GM21423 (cell line): ENCODE data around the gene ZNF576.
"Not testable (repeated sequence)": the region's sequence is repeated elsewhere in the genome, so short reads cannot be mapped to it uniquely, and the experiment has no call there.

Experiments used
- ATAC-seq: cut with Tn5 transposase; IDR thresholded peaks from one replicate; pipeline ENCODE4 v1.9.1; 2021; ENCODE audit warnings: mild to moderate bottlenecking, moderate library complexity; ENCODE audit not compliant: unreplicated experiment

The ZNF576 gene

DNA sequence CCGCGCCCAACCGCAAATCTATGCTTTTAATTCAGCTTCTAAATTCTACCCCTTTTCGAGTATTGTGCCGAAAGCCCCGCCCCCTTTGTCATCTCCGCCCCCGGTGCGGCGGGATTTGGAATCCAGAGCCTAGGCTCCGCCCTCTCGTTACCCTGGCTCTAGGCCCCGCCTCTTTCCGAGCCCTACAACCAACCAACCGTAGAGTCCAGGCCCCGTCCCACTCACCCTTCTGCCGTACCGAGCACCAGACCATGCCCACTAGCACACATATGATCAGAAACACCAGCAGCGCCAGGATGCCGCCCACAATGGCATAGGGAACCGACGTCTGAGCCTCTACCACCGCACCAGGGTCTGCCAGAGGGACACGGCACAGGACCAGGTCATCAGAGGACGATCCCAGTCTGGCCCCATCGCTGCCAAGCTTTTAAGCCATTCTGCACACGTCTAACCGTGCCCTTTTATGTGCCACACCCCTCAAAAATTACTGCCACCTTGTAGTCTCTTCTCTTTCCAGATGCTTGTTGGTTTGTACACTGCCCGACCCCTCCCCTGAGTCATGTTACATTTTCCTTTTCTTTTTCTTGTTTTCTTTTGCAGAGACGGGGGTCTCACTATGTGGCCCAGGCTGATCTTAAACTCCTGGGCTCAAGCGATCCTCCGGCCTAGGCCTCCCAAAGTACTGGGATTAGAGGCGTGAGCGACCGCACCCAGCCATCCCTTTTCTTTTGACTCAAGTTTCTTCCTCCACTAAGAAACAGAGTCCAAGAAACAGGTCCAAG, 27.7 kb downstream of the ZNF576 start:
- no peak for ATAC-seq

DNA sequence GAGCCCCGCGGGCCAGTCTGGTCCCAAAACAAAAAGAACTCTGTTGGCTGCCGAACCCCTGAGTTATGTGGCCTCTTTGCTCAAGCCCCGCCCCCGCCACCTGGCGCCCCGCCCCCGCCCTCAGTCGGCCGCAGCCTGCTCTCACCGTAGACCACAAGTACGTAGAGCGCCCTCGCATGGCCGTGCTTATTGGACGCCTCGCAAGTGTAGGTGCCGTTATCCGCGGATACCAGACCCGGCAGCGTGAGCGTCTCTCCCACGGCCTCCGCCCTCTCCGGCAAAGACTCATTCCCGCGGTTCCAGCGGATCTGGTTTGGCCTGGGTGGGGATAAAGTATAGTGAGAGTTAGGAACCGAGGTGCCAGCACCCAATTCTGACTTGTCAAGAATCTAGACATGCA, 28.5 kb downstream of the ZNF576 start:
- ATAC-seq, result no peak

DNA sequence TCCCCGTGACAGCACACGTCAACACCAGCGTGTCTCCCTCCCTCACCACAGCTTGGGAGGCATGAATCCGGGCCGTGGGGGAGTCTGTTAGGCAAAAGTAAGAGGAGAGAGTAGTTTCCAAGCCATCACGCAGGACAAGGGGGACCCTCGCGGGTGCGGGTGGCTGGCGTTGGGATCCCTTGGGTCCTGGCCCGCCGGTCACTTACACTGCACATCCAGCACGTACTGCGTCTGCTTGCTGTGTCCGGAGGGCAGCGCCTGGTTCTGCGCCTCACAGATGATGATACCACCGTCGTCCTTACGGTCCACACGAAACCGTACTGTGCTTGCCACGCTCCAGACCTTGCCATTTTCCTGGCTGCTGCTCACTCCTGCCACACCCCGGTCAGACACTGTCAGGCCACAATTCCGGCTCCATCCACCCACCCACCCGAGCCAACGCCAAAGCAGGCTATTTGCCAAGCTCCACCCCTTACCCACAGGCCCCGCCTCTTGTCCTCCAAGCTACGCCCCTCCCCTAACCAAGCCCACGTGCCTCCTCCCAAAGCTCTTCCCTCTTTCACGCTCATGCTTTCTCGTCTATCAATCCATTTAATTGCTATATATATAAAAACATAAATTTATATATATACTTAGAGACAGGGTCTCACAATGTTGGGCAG, 29.7 kb downstream of the ZNF576 start:
- no peak for ATAC-seq

DNA sequence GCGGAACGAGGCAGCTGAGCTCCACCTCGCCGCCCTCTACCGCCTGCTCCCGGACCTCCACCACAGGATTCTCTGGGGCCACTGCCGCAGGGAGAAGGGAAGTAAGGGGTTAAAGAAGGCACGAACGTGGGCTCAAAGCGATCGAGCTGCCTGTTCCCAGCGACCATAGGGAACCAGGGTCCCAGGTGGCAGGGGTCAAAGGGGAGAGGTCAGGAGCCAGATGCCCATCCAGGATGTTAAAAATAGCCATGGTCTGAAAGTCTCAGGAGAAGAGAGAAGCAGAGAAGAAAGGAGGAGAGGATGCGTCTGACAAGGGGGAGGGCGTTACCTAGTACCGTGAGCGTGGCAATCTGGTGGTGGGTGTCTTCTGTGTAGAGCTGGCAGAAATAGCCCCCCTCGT, 30.4 kb downstream of the ZNF576 start:
- no peak for ATAC-seq

DNA sequence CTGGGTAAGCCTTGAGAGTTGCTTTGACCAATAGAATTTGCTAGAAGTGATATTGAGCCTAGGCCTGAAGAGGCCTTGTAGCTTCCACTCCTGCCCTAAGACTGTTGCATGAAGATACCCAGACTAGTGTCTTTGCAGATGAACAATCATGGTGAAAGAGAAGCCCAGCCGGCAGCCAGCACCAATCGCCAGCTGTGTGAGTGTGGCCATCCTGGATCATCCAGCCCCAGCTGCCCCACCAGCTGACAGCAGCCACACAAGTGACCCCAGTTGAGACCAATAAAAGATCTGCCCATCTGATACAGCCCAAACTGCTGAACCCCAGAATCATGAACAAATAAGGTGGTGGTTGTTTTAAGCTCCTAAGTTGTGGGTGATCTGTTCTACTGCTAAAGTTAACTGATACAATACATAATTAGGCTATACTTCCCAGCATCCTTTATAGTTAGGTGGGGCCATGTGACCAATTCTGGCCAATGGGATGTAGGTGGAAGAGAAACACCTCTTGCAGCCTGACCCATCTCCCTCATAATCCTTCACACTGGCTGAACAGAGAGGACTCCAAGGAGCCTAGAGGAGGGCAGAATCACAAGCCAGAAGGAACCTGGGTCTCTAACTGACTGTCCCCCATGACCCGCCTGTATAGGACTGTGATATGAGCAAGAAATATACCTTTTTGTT, 32.4 kb downstream of the ZNF576 start:
- ATAC-seq, result no peak

DNA sequence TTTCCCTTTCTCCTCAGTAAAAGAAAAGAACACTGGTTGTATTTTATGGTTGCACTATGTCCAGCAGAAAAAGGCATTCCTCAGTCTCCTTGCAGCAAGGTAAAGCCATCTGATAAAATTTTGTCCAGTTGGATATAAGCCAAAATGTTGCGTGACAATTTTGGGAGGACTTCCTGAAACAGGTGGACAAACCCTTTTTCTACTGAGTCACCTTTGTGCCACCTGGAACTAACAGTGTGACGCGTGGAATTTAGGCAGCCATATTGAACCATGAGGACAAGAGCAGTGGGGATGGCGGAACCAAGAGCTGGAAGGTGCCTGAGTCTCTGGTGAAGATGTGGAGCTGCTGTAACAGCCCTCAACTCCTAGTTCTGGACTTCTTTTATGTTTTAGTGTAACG, 35.1 kb downstream of the ZNF576 start:
- ATAC-seq, result no peak

DNA sequence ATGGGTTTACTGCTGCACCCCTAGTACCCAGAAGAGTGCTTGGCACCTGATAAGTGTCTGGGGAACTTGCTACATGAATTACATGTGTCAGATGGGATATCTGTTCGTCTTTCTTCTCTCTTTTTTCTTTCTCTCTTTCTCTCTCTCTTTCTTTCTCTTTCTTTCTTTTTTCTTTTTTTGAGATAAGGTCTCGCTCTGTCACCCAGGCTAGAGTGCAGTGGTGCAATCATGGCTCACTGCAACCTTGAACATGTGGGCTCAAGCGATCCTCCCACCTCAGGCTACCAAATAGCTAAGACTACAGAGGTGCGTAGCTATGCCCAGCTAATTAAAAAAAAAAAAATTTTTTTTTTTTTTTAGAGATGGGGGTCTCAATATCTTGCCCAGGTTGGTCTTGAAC, 37.1 kb downstream of the ZNF576 start:
- no peak for ATAC-seq

DNA sequence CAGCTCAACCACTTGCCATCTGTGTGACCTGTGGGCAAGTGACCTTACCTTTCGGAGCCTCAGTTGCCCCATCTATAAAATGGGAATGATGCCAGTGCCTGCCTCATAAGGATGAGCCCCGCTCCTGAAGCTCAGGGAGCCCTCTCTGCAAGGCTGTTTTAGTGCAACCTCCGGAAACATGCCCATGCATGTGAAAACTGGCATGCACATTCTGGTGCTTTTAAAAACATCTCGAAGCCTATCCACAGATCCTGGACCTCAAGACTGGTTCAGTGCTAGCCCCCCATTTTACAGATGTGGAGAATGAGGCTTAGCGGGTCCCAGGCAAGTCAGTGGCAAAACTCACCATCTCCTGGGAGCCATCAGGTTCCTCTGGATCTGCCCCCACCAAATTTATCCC, 37.7 kb downstream of the ZNF576 start:
- no peak for ATAC-seq

DNA sequence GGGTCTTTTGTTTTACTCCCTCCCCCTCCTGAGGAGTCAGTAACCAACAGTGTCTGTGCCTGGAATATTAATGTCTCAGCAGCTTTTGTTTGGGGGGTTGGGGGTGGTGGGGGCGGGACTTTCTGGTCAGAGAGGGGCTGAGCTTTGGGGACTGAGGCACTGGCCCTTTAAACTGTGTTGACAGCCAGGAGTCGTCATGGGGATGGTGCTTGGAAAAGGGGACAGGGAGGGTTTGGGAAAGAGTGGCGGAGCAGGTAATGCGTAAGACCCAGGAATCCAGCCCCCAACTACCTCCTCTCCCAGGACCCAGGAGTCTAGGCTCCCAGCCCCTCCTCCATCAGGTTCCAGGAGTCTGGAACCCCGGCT, 38.1 kb downstream of the ZNF576 start:
- no peak for ATAC-seq

DNA sequence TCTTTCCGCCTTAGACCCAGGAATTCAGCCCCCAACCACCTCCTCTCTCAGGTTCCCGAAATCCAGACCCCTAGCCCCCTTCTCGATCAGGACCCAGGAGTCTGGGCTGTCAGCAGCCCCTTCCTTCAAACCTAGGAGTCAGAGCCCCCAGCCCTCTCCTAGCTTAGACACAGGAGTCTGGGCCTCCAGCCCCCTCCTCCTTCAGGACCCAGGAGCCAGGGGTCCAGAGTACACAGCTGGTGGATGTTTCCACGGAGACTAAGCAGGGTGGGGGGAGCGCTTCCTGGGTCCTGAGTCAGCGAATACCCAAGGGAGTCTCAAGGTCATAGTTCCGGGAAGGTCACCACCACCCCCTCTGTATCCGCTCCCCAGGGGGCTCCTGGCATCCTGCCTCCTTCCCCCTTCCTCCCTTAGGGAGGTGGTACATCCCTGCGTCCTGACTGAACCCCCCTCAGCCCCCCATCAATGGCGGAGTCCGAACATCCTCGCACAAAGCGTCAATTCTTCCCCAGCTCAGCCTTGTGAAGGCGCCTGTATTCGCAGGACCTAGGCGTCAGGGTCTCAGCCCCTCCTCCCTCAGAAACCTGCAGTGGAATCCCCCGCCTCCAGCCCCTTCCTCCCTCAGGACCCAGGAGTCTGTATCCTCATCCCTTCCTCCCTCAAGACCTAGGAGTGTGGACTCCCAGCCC, 38.6 kb downstream of the ZNF576 start:
- ATAC-seq, result no peak

DNA sequence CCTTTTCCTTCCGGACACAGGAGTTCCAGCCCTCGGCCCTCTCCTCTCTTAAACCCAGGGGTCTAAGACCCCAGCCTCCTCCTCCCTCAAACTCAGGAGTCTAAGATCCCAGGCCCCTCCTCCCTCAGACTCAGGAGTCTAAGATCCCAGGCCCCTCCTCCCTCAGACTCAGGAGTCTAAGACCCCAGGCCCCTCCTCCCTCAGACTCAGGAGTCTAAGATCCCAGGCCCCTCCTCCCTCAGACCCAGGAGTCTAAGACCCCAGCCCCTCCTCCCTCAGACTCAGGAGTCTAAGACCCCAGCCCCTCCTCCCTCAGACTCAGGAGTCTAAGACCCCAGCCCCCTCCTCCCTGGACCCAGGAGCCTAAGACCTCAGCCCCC, 39.2 kb downstream of the ZNF576 start:
- ATAC-seq, result not testable (repeated sequence)

DNA sequence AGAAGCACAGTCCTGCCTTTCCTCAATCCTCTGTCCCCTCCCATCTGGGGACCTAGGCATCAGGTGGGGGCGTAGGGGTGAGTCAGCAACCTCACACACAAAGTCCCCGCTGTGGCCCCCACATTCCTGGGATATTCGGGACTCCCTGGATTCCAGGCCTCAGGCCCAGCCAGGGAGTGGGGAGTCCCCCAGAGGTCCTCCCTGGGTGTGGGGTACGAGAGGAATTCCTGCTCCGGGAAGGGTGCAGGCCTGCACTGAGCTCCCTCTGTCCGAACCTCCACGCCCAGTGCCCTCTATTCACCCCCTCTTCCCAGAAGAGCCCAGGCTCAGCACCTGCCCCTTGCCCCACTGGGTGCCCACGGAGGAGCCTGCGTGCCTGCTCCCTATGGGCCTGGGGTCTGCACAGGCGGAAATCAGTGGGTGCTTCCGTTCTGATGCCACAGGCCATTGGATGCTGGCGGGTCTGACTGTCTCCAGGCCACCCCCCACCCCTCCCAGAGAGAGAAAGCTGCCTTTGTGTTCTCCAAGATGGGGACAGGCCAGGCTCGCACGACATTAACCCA, 39.8 kb downstream of the ZNF576 start:
- no peak for ATAC-seq

DNA sequence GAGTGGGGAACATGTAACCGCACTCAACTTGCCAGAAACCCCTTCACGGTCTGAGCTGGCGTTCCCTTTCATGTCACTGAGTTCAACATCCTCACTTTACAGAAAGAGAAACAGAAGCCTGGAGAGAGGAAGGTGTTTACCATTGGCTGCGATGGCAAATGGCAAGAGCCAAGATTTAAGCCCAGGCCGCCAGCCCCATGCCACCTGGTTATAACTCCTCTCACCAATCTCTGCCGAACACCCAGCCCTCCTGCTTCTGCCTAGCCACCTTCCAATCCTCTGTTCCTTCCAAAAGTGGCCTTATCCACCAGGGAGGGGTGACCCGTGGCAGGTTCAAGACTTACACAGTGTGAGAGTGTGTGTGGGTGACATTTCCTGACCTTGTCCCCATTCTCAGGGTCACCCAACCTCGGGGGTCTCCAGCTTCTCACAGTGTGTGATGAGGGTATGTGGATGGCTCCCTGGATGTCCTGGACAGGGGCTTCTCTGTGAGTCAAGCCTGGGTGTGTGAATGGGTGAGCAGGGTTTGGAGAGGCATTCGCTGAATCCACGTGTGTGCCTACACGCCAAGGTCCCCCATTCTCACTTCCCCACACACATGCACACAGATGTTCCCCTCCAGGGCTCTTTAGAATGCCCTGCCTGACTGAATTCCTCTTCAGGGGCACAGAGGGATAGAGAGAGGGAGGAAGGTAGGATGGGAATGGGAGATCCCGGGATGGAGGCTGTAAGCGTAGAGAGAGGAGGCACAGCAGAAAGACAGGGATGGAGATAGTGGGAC, 42.0 kb downstream of the ZNF576 start:
- ATAC-seq, result no peak

DNA sequence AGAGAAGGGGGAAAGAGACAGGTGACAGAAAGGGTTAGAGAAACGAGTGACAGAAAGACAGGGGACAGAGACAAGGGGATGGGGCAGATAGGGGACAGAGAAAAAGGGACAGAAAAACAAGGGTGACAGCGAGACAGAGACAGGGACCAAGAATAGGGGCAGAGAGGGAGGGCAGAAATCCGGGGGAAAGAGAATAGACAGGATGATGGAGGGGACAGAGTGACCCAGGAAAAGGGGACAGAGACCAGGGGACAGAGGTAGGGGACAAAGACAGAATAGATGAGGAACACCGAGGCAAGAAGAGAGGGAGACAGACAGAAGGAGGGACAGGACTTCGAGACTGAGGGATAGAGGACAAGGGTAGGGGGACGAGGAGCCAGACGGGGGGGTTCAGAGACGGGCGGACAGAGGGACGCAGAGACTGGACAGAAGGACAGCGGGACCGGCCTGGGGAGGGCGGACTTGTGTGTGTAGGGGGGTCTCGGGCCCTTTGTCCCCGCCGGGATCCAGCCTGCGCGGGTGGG, 42.7 kb downstream of the ZNF576 start:
- ATAC-seq, result no peak

DNA sequence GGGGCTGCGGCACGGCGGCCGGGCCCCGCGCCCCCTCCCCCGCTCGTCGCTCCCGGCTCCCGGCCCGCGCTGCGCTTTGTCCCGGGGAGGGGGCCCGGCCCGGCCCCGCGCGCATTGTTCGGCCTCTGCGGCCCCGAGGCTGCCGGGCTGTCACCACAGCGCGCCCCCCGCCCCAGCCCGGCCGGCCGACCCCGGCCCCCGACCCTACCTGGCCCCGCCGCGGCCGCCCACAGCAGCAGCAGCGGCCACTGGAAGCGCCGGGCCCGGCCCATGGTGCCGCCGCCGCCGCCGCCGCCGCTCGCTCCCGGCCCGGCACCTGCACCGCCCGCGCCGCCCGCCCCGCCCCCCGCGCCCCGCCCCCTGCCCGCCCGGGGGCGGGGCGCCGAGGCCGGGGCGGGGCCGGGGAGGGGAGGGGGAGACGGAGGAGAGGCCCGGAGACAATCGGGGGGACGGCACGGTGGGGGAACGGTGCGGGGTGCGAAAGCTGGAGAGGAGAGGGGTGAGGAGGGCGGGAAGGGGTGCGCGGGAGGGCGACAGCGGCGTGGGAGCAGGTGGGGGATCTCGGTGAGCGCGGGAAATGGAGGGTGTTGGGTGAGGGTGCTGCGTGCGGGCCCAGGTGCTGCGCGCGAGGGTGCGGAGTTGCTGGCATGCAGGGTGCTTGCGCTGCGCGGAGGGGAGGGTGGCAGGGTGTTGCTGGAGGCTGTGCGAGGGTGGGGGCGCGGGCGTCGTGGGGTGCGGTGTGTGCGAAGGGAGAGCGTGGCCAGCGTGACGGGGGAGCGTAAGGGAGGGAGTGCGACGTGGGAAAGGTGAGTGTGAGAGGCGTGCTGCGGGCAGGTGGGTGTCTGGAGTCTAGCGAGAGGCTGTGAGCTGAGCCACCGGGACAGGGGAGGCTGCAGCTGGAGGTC, 43.4 kb downstream of the ZNF576 start, which contains the start of gene CADM4:
CADM4 (minus strand) TSS at position 332 of the 905 bp plus-strand sequence; CDS start at position 272, 60 bp downstream.
- no peak for ATAC-seq

DNA sequence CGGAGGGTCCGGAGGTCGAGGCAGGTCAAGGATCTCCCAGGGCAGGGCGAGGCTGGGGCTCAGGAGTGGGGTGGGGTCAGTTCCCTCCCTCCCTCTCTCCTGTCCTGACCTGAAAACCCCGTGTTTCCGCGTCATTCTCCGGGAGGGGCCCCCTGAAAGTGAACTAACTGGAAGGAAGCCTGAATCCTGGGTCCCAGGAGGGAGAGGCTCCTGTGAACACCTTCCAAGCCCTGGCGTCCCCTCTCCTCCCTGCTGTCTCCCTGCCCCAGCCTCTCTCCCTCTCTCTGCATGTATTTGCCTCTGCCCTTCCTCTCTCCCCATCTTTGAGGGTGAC, 44.0 kb downstream of the ZNF576 start:
- ATAC-seq, result no peak

DNA sequence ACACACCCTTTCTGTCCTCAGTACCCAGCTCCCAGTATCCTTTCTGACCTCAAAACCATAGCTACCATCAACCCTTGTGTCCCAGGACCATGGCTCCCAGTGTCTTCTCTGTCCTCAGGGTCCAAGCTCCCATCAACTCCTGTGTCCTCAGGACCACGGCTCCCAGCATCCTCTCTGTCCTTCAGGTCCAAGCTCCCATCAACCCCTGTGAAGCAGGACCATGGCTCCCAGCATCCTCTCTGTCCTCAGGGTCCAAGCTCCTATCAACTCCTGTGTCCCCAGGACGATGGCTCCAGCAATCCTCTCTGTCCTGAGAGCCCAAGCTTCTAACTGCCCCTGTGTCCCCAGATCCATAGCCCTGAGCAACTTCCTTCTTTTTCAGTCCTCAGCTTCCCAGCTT, 44.9 kb downstream of the ZNF576 start:
- no peak for ATAC-seq

DNA sequence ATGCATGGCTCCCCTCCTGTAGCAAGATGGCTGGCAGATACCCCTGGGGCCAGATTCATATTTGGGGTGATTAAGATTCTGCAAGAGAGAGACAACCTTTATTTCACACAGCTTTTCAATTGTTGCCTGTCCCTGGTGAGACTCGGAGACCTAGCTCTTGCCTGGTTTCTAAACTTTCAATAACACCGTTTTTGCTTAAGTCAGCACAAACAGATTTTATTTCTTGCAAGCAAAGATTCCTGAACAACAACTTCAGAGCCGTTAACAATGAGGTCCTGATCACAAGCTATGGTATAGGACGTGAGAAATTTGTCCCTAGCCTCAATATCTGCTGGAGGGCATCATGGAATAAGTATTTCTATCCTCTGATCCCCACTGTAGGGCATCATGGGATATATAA, 46.1 kb downstream of the ZNF576 start:
- ATAC-seq, result no peak

DNA sequence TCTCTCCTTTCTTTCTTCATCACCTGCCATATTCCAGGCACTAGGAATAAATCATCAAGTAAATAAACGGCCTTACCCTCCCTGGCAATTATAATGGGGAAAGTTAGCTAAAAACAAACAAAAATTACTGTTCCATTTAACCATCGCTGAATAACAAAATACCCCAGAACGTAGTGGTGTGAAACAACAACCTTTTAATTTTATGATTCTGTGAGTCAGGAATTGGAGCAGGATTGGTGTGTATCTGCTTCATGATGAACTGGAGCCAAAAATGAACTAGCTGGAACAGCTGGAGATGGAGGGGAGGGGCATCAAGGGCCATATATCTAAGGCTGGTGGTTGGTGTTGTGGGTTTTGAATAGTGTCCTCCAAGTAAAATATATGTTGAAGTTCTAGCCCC, 46.9 kb downstream of the ZNF576 start:
- no peak for ATAC-seq
